Mucosa of rectum (tissue), 2 donors: ENCODE data around the gene SIRPA.

Source experiments
- H3K27ac ChIP-seq, 2 donors: one replicate each; pipeline ENCODE4 v1.7.0; 2013; ENCODE audit warnings: inconsistent platforms in 2 of 2, low read depth in 2 of 2, low read length in 2 of 2
- H3K27me3 ChIP-seq, 2 donors: one replicate each; pipeline ENCODE4 v1.7.0; 2013; ENCODE audit warnings: low read length in 2 of 2; ENCODE audit not compliant: control insufficient read depth in 2 of 2, insufficient read depth in 2 of 2
- H3K36me3 ChIP-seq, 2 donors: one replicate each; pipeline ENCODE4 v1.7.0; 2013; ENCODE audit warnings: low read length in 2 of 2; ENCODE audit not compliant: control insufficient read depth in 2 of 2, insufficient read depth in 2 of 2
- H3K4me1 ChIP-seq, 2 donors: one replicate each; pipeline ENCODE4 v1.7.0; 2013; ENCODE audit warnings: low read length in 2 of 2, mild to moderate bottlenecking in 1 of 2; ENCODE audit not compliant: control insufficient read depth in 2 of 2, insufficient read depth in 2 of 2
- H3K4me3 ChIP-seq, 2 donors: one replicate each; pipeline ENCODE4 v1.7.0; 2013; ENCODE audit warnings: low read length in 2 of 2
- H3K9ac ChIP-seq, 2 donors: one replicate each; pipeline ENCODE4 v1.7.0; 2013; ENCODE audit warnings: low read length in 2 of 2, low read depth in 1 of 2, mild to moderate bottlenecking in 1 of 2
- H3K9me3 ChIP-seq, 2 donors: one replicate each; pipeline ENCODE4 v1.7.0; 2013; ENCODE audit warnings: low read length in 2 of 2; ENCODE audit not compliant: control insufficient read depth in 2 of 2
- donor health status: healthy.
- donor health status: Normal muscosa, but diverticular disease.

The SIRPA gene

DNA sequence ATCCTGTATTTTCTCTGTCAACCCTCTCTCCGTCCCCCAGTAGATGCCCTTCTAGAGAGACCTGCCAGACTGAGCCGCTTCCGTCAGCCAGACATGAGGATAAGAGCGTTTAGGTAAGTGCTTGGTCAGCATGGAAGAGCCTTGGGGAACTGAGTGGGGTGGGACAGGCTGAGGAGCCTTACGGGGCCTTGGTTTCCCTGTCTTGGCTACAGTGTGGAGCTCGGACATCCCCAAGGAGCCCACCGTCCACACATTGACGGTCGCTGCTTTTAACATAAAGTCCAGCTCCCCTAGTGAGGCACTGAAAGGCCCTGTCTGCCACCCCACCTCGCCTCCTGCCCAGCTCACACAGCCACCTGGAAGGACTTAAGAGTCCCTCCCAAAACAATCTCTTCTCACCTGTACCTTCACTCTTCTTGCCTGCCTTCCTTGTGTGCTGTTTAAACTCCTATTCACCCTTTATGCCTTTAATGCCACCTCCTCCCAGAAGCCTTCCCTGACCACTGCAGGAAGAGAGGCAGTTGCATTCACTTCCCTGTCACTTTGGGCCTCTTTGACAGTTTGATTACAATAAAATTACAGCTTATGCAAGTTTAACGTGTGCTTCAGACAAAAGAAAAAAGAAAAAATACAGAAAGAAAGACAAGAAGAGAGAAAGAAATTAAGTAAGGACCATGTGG is 56.4 kb downstream of the SIRPA start:
- H3K4me1 ChIP-seq, result peaks cover 8 to 9% of the 10 kb centered on the region in 2 donors
- H3K36me3 ChIP-seq, result peaks cover 0 to 2% of the 10 kb centered on the region in 2 donors
- H3K4me3 ChIP-seq, result no peak overlapping the region
- H3K27ac ChIP-seq, result no peak overlapping the region
- H3K9me3 ChIP-seq, result no peaks in the 10 kb centered on the region
- peaks cover 0 to 5% of the 10 kb centered on the region in 2 donors for H3K27me3 ChIP-seq
- no peak overlapping the region for H3K9ac ChIP-seq

DNA sequence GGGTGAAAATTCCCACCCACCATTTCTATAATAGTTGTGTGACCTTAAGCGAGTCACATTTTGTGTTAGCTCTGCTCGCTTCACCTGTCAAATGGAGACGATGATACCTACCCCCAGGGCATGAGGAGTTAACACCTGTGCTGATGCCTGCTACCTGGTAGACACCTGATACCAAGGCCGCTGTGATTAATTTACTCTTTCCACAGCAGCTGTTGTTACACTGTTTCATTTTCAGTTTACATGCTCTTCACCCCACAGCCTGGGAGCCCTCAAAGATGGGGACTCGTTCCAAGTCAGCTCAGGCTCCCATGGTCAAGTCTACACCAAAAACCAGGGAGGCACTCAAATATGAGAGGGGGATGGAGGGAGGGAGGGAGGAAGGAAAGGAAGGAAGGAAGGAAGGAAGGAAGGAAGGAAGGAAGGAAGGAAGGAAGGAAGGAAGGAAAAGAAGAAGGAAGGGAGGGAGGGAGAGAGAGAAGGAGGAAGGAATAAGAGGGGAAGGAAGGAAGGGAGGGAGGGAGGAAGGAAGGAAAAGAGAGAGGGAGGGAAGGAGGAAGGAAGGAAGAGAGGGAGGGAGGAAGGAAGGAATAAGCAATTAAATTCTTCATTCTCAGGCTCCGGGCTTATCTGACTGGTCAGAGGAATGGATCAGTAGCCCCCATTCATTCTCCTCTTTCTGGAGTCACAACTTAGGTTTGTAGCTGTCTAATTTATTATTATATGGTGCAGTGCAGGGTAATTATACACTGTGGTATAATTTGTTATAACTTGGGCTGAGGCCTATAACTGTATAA is 57.7 kb downstream of the SIRPA start:
- Histone ChIP-seq H3K4me3 (no peak overlapping the region), H3K36me3 (no peaks in the 10 kb centered on the region), H3K9me3 (no peaks in the 10 kb centered on the region), H3K27me3 (no peaks in the 10 kb centered on the region), H3K27ac (no peak overlapping the region), H3K4me1 (no peaks in the 10 kb centered on the region), H3K9ac (no peak overlapping the region)

DNA sequence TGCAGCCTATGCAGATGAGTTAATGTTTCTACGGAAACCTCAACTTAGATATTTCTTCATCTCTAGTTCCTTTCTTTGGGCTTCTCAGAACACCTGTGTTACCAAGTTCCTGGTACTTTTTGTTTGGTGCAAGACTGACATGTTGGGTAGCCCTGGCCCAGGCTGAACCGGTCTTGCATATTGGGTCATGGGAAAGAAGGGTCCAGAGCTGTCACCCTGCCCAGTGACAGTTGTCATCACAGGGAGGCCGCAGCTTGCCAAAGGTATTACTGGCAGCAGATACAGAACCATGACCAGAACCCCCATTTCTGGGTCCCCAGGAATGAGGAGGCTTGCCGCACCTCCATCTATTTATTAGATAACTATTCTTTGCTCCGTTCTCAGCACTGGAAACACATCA is 58.4 kb downstream of the SIRPA start:
- no peaks in the 10 kb centered on the region for H3K4me1 ChIP-seq
- no peaks in the 10 kb centered on the region for H3K9me3 ChIP-seq
- no peaks in the 10 kb centered on the region for H3K36me3 ChIP-seq
- no peak overlapping the region for H3K27ac ChIP-seq
- no peak overlapping the region for H3K9ac ChIP-seq
- no peak overlapping the region for H3K4me3 ChIP-seq
- H3K27me3 ChIP-seq, result no peaks in the 10 kb centered on the region

GRCh38 chr20:1955217-1955616 is 60.0 kb downstream of the SIRPA start:
- Histone ChIP-seq H3K4me1 (no peaks in the 10 kb centered on the region), H3K4me3 (no peak overlapping the region)

DNA sequence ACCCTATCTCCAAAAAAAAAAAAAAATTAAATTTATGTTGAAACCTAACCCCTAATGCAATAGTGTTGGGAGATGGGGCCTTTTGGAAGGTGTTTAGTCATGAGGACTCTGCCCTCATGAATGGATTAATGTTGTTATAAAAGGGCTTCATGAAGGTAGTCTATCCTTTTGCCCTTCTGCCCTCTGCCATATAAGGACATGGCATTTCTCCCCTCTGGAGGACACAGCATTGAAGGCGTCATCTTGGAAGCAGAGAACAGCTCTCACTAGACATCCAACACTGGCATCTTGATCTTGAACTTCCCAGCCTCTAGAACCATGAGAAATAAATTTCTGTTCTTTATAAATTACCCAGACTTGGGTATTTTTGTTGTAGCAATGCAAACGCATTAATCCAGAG is 63.2 kb downstream of the SIRPA start:
- Histone ChIP-seq H3K9ac (no peak overlapping the region), H3K4me3 (no peak overlapping the region), H3K9me3 (no peaks in the 10 kb centered on the region), H3K27ac (no peak overlapping the region), H3K27me3 (peaks cover 0 to 6% of the 10 kb centered on the region in 2 donors), H3K4me1 (no peaks in the 10 kb centered on the region), H3K36me3 (no peaks in the 10 kb centered on the region)

More at GRCh38 chr20:1955217-1955616, 60.0 kb downstream of the SIRPA start:
- H3K36me3 ChIP-seq, result no peaks in the 10 kb centered on the region
- H3K9ac ChIP-seq, result no peak overlapping the region
- H3K9me3 ChIP-seq, result no peaks in the 10 kb centered on the region
- H3K27ac ChIP-seq, result no peak overlapping the region
- H3K27me3 ChIP-seq, result no peaks in the 10 kb centered on the region

GRCh38 chr20:1959156-1959555 is 63.9 kb downstream of the SIRPA start:
- Histone ChIP-seq H3K9ac (no peak overlapping the region), H3K4me1 (no peaks in the 10 kb centered on the region), H3K27ac (no peak overlapping the region), H3K9me3 (no peaks in the 10 kb centered on the region), H3K4me3 (no peak overlapping the region), H3K36me3 (no peaks in the 10 kb centered on the region), H3K27me3 (peaks cover 0 to 6% of the 10 kb centered on the region in 2 donors)

DNA sequence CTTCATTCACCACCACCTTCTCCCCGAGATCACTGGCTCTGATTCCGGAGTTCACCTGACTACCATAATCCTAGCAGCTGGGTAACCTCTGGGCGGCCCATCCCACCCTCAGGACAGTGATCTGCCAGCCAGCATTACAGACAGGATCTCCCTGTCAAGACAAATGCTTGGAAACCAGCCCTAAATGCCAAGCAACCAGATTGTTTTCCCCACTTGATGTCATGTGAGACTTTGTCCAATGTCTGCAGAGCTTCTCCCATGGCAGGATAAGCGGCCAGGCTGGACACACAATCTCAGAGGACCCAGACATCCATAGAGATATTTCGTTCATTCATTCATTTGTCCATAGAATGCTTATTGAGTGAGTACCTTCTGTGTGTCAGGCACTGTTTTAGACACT is 66.2 kb downstream of the SIRPA start:
- H3K9me3 ChIP-seq, result no peaks in the 10 kb centered on the region
- no peaks in the 10 kb centered on the region for H3K4me1 ChIP-seq
- H3K9ac ChIP-seq, result no peak overlapping the region
- no peak overlapping the region for H3K4me3 ChIP-seq
- no peak overlapping the region for H3K27ac ChIP-seq
- no peaks in the 10 kb centered on the region for H3K36me3 ChIP-seq
- H3K27me3 ChIP-seq, result peaks cover 4 to 6% of the 10 kb centered on the region in 2 donors

DNA sequence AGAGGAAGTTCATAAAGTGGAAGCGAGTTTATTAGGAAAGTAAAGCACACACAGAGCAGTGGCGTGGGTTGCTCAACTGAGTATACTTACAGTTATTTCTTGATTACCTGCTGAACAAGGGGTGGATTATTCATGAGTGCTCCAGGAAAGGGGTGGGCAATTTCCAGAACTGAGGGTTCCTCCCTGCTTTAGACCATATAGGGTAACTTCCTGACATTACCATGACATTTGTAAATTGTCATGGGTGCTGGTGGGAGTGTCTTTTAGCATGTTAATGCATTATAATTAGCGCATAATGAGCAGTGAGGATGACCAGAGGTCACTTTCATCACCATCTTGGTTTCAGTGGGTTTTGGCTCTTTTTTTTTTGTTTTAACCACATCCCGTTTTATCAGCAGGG is 68.9 kb downstream of the SIRPA start:
- Histone ChIP-seq H3K36me3 (no peaks in the 10 kb centered on the region), H3K27ac (no peak overlapping the region), H3K9ac (no peak overlapping the region), H3K4me1 (no peaks in the 10 kb centered on the region), H3K27me3 (peaks cover 6 to 8% of the 10 kb centered on the region in 2 donors), H3K4me3 (no peak overlapping the region), H3K9me3 (no peaks in the 10 kb centered on the region)

GRCh38 chr20:1964659-1965405 is 69.6 kb downstream of the SIRPA start:
- no peak overlapping the region for H3K9ac ChIP-seq
- H3K4me1 ChIP-seq, result no peaks in the 10 kb centered on the region
- H3K27me3 ChIP-seq, result peaks cover 6 to 8% of the 10 kb centered on the region in 2 donors
- no peak overlapping the region for H3K4me3 ChIP-seq
- H3K27ac ChIP-seq, result no peak overlapping the region
- H3K36me3 ChIP-seq, result no peaks in the 10 kb centered on the region
- H3K9me3 ChIP-seq, result no peaks in the 10 kb centered on the region
